ENCODE data around the gene FCHSD1. TPM values are rescaled to one million over a fixed set of nuclear protein-coding genes. Genes with fewer than 3 reads are reported as not detected.
A peak's percentile ranks its signal among the peaks of the same experiment; 100 is the strongest.

Gene FCHSD1
- total RNA-seq, 2 experiments from 2014 or later: 31.9 to 55.3 TPM

DNA sequence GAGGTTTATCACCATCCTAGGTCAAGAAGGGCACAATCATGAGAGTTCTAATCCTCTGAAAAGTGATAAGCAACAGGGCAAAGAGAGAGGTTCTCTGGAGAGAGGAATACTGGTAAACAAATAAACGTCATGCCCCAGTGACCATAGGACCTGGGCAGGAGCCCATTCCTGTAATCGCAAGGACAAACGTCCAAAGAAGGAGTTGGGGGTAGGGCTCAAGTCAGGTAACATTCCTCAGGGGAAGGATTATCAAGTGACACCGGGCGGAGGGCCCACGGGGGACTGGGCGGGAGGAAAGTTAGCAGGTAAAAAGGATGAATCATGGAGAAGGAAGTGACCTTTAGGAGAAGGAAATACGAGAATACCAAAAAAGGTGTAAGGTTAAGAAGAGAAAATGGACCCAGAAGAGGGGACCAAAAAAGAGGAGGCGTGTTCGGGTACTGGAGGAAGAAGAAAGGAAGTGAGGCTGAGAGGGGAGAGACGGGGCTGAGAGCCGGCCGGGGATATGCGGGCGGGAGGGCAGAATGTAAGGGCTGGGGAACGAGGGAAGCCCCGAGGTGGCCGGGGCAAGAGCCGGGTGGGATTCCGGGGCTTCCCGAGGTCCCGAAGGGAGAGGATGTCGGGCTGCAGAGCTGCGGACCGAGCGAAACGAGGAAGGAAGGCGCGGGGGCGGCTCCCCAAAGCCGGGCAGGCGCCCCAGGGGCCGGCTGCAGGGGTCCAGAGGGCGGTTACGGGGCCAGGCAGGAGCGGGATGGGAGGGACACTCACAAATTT lies 33.0 kb downstream of the FCHSD1 start:
- ChIA-PET POLR2A (interaction anchor here (0.9 to 8.3 kb wide), 8 partner anchors 8 to 25 kb away, joined by 3 to 101 read pairs (median 7); partner anchors contain the start of genes HDAC3 and RELL2), CTCF (ENCODE audit: unreplicated experiment) (interaction anchor here (1.2 to 2.4 kb wide), 6 partner anchors 12 to 26 kb away, joined by 3 to 24 read pairs (median 8); partner anchors contain the start of gene RELL2)
- Histone ChIP-seq H3K9me2 (ENCODE audit: insufficient read depth, low read length) (no peaks in the 10 kb centered on the region), H3K4me2 (ENCODE audit: low read length) (peak overlapping the region; percentile 89), H3K36me3 (ENCODE audit: insufficient read depth, low read length) (peaks cover 61% of the 10 kb centered on the region), H3K4me1 (ENCODE audit: insufficient read depth, low read length, poor library complexity, severe bottlenecking) (peaks cover 54% of the 10 kb centered on the region), H2AFZ (ENCODE audit: low read length) (peak overlapping the region; percentile 53), H3K79me2 (ENCODE audit: insufficient read depth, low read depth, low read length) (peaks cover 49% of the 10 kb centered on the region), H3K9me3 (ENCODE audit: low read length) (no peaks in the 10 kb centered on the region), H3K27ac (ENCODE audit: low read depth, low read length, poor library complexity, severe bottlenecking) (peak overlapping the region; percentile 63), H4K20me1 (ENCODE audit: insufficient read depth, low read length) (peaks cover 16% of the 10 kb centered on the region; the same call in 1 of the 2 replicates), H3K4me3 (ENCODE audit: low read depth, low read length, poor library complexity, severe bottlenecking) (peak overlapping the region; percentile 98)
- intact Hi-C loops (cut with micrococcal nuclease; ENCODE audit: unreplicated experiment): loop anchor here (5.0 to 10.0 kb wide), 3 partner anchors 36 to 103 kb away; no protein-coding TSS in a partner anchor
- TF ChIP-seq EZH2phosphoT487 (IDR thresholded peaks at IDR 0.05; ENCODE audit: borderline replicate concordance, low read depth, low read length): no peak
- TF ChIP-seq, protein P1, sequence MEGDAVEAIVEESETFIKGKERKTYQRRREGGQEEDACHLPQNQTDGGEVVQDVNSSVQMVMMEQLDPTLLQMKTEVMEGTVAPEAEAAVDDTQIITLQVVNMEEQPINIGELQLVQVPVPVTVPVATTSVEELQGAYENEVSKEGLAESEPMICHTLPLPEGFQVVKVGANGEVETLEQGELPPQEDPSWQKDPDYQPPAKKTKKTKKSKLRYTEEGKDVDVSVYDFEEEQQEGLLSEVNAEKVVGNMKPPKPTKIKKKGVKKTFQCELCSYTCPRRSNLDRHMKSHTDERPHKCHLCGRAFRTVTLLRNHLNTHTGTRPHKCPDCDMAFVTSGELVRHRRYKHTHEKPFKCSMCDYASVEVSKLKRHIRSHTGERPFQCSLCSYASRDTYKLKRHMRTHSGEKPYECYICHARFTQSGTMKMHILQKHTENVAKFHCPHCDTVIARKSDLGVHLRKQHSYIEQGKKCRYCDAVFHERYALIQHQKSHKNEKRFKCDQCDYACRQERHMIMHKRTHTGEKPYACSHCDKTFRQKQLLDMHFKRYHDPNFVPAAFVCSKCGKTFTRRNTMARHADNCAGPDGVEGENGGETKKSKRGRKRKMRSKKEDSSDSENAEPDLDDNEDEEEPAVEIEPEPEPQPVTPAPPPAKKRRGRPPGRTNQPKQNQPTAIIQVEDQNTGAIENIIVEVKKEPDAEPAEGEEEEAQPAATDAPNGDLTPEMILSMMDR (conservative IDR thresholded peaks at IDR 0.05; ENCODE audit: low read length): no peak
- BruUV-seq (replicated peaks): no TSS peak
- peak; percentile 62 for DNase-seq (ENCODE audit: low spot score)

DNA sequence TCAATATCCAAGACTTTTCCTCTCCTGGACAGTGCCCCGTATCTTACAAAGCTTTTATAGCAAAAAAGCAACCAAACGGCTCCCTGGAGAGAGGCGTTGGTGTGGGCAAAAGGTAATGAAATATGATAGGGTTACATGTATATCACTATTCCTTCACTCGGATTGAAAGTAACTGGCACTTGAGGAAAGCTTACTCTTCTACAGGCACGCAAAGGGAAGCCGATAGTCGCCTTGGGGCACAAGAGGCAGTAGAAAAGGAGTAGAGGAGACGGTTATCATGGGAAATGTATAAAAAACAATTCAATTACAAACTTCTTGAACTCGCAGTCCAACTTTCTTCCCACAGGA lies 33.6 kb downstream of the FCHSD1 start:
- intact Hi-C loops (cut with micrococcal nuclease; ENCODE audit: unreplicated experiment): loop anchor here (5.0 to 10.0 kb wide), 3 partner anchors 35 to 103 kb away; no protein-coding TSS in a partner anchor
- H3K9me2 ChIP-seq (ENCODE audit: insufficient read depth, low read length): no peaks in the 10 kb centered on the region
- no peak for TF ChIP-seq EZH2phosphoT487 (IDR thresholded peaks at IDR 0.05; ENCODE audit: borderline replicate concordance, low read depth, low read length)
- TF ChIP-seq, protein P1 (conservative IDR thresholded peaks at IDR 0.05; ENCODE audit: low read length): no peak
- POLR2A ChIA-PET: interaction anchor here (0.9 to 5.0 kb wide), 7 partner anchors 8 to 25 kb away, joined by 3 to 50 read pairs (median 7); partner anchors contain the start of genes HDAC3 and RELL2
- peak overlapping the region; percentile 98 for H3K4me3 ChIP-seq (ENCODE audit: low read depth, low read length, poor library complexity, severe bottlenecking)
- DNase-seq (ENCODE audit: low spot score): no peak
- H3K36me3 ChIP-seq (ENCODE audit: insufficient read depth, low read length): peaks cover 55% of the 10 kb centered on the region
- CTCF ChIA-PET (ENCODE audit: unreplicated experiment): interaction anchor here (1.2 to 2.3 kb wide), 2 partner anchors 11 to 26 kb away, joined by 3 to 10 read pairs; no protein-coding TSS in a partner anchor
- no peaks in the 10 kb centered on the region for H3K9me3 ChIP-seq (ENCODE audit: low read length)
- H3K79me2 ChIP-seq (ENCODE audit: insufficient read depth, low read depth, low read length): peaks cover 55% of the 10 kb centered on the region
- peak overlapping the region; percentile 53; the same call in 1 of the 2 replicates for H2AFZ ChIP-seq (ENCODE audit: low read length)
- BruUV-seq (replicated peaks): TSS peak; percentile 58
- peaks cover 54% of the 10 kb centered on the region for H3K4me1 ChIP-seq (ENCODE audit: insufficient read depth, low read length, poor library complexity, severe bottlenecking)
- peaks cover 19% of the 10 kb centered on the region; the same call in 1 of the 2 replicates for H4K20me1 ChIP-seq (ENCODE audit: insufficient read depth, low read length)
- peak overlapping the region; percentile 89 for H3K4me2 ChIP-seq (ENCODE audit: low read length)
- H3K27ac ChIP-seq (ENCODE audit: low read depth, low read length, poor library complexity, severe bottlenecking): peak overlapping the region; percentile 63

All from OCI-LY7 (cell line).